Measurements from ENCODE around the gene FAM170B.

The FAM170B gene

DNA sequence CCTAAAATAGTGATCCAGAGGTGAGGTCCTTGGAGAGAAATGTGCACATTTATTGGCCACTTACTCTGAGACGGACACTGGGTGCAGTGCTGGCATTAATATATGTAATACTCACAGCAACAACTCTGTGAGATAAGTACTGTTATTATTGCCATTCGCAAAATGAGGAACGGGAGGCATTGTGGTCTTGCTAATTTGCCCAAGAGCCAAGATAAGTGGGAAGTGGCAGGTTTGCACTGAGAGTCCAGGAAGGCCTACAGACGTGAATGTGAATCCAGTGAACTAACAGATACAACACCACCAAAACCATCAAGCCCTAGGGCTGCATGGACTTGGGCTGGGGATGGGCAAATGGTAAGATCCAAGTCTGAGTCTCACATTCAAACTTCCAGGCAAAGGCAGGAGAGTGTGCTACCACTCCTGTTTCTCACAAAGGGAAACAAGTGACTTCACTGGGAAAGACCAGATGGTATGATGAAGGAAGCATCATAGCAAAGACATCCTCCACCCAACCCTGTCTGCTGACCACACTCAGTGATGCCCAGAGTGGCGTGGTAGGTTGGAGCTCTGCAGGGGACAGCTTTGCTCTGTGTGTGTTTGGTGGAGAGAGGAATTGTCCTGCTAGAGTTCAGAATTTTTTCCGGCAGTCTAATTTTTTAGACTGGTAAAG lies 35.1 kb upstream of the FAM170B start:
- no peak for DNase-seq (ENCODE audit: low spot score)

GRCh38 chr10:49168171-49168540 lies 34.3 kb upstream of the FAM170B start:
- DNase-seq (ENCODE audit: low spot score) = no peak

DNA sequence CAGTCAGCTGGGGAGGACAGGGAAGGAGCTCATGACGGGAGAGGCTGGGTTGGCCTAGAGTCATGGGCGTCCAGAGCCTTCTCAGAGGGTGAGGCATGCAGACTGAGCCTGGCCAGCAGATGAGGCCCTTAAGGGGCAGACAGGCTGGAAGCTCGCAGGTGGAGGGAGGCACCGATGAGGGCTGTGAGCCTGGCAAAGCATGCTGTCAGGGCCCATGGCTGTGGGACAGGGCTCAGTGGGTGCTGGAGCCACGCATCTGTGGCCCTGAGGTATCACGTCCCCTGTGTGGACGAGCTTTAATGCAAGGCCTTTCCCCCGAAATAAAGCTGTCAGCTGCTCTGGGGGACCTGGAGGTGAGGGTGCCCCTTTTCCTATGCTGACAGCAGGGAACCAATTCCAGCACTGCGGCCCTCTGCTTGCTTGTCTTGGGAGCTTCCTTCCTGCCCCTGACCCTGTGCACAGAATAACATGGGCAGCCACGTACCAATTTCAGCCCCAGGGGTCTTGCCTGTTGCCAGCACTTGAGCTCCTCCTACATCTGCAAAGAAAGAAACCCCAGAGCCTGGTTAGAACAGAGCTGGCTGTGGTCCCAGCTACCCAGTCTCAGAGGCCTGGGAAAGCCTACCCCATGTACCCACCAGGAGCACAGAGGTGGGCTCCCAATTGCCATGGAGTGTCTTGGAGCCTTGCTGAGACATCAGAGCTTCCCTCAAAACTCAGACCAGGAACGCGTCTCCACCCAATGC lies 33.8 kb upstream of the FAM170B start:
- DNase-seq (ENCODE audit: low spot score) = no peak

DNA sequence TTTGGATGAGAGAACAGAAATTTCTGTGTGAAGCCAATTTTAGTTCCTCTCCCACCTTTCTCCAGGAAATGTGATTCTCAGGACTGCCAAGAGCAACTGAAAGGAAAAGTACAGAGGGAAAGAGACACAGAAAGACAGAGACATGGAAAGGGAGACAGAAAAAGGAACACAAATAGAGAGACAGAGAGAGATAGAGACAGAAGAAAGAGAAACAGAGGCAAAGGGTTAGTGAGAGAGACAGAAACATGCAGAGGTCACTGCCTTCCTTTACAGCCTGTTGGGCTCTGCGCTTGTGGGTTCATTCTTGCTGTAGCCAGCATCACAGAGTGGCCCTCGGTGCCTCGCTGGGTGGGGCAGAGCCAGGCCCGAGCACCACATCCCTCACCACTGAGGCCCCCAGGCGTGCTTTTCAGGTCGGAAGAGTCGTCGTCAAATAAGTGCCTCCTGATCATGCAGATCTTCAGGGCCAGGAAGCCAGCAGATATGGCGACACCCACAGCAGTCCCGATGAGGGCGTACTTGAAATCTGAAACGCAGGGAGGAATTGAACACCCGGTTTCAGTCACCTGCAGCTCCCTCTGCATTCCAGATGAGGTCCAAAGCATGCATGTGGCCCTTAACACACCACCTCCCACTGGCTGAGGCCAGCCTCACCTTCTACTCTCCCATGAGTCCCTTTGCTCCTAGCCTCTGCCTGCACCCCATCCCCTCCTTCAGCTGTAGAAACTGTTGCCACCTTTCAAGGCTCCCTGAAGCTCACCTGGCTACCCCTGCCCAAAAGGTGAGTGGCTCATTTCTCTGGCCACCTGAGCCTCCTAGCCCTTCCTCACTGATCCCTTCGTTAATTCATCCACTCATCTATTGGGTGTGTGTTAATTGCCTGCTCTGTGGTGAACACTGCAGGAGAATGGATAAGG lies 32.9 kb upstream of the FAM170B start:
- DNase-seq (ENCODE audit: low spot score) = no peak

DNA sequence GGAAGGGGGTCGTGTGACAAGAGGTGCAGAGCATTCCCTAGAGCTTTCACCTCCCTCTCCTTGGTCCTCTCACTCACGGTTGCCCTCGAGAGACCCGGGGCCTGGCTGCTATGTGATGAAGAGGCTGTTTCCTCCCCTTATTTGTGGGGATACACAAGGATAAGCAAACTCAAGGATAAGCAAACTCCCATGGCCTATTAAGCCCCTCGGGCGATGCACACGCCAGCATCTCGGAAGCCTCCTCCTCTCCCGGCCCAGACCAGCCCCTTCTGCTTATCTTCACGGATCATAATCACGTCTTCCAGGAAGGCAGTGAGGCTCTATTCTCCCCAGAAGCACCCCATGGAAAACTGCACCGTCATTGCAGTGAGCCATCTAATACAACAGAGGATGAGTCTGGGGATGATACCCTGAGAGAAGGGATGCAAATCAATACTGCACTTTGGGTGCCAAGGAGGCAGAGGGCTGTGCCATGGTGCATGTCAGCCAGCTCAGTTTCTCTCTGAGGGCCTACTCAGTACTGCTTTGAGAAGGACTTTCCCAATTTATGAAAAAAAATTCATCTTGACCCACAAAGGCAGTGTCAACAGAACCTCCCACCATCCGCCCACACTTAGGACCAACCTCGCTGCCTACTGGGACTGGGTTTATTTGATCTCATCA lies 32.1 kb upstream of the FAM170B start:
- no peak for DNase-seq (ENCODE audit: low spot score)

DNA sequence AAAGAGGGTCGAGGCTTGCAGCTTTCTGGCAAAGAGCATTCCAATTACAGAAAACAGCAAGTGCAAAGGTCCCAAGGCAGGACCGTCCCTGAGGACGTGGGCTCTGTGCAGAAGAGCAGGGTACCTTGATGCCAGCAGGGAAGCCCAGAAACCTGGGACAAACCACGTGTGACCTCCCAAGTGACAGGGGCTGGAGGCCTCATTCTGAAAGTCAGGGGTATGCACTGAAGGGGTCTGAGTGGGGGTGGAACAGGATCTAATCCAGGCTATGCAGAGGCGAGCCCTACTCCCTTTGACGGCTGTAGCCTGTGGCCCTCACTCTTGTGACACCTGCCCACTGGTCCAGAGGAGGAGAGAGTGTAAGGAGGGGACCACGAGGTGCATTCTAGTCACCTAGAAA lies 31.4 kb upstream of the FAM170B start:
- no peak for DNase-seq (ENCODE audit: low spot score)

GRCh38 chr10:49164559-49165188 lies 30.9 kb upstream of the FAM170B start:
- DNase-seq (ENCODE audit: low spot score) = peak; percentile 10

DNA sequence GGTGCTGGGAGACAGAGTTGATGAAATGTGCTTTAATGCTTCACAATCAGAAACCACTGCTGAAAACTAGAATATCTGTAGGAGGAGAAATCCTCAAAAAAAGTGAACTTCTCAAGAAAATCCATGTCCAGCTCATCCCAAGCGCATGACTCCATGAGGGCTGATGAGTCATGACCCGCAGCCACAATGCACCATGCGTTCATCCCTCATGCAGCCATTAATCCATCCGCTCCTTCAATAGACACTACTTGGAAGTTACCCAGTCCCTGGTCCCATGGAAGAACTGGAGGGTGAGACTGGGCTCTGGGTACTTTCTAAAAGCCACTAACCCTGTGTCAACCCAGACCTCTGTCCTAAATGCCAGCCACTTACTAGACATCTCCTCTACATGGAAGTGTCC lies 29.9 kb upstream of the FAM170B start:
- DNase-seq (ENCODE audit: low spot score) = no peak

- DNase-seq (ENCODE audit: low spot score) = no peak
Observed at GRCh38 chr10:49162761-49163310, 29.0 kb upstream of the FAM170B start.

- no peak for DNase-seq (ENCODE audit: low spot score)
Observed at GRCh38 chr10:49162063-49162462, 28.2 kb upstream of the FAM170B start.

DNA sequence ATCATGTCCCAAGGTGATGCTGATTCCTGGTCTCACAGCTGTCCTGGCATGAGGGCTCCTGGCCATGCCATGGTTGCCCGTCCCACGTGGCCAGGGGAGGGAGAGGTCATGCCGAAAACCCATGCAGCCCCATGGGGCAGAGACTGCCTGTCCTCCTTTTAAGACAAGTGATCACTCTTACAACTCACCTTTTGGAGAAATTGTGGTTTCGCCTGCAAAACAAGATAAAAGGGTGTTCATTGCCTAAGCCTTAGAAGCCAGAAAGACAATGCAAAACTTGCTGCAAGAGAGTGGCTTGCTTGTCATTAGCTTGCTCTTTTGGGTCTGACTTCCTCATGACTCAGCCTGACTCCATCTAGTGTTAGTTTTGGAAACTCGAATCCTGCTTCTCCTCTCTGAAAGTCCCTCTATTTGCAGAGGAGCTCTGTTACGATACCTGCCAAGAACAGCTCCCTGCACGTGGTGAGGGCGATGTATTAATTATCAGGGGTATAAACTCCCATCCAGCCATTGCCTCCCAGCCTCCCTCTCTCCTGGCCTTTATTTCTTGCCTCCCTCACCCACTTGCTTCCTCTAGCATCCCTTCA lies 27.7 kb upstream of the FAM170B start:
- DNase-seq (ENCODE audit: low spot score) = no peak

- no peak for DNase-seq (ENCODE audit: low spot score)
Observed at GRCh38 chr10:49160814-49161213, 27.0 kb upstream of the FAM170B start.

GRCh38 chr10:49160110-49160509 lies 26.3 kb upstream of the FAM170B start:
- DNase-seq (ENCODE audit: low spot score) = no peak

DNA sequence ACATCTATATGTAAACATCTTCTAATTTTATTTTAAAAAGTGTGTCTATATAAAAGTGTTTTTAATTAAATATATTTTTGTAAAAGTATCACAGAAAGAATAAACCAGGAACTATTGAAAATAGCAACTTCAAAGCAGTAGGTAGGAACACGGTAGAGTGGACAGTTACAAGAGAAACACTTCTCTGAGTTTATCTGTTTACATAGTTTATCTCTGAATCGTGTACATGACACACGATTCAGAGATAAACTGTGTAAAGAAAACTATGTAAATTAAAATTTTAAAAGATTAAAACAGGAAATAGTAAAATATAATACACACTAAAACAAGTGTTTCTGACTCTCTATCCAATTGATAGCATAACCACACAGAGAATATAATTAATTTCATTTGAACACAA lies 25.1 kb upstream of the FAM170B start:
- DNase-seq (ENCODE audit: low spot score) = no peak

DNA sequence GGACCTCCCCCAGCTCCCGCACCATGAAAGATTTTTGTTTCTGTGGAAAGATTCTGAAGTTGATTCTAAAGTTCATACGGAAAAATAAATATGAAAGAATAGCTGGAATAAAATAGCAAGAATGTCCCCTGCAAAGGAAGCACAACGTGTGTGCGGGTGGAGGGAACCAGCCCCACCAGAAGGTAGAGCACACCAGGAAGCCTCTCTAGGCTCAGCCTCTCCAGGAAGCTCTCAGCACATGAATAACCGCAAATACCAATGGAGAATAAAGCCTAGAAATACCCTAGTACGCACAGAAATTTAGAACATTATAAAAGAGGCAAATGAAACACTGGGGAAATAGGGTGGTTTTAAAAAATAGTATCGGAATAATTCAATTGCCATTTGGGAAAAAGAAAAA lies 24.6 kb upstream of the FAM170B start:
- DNase-seq (ENCODE audit: low spot score) = no peak

DNA sequence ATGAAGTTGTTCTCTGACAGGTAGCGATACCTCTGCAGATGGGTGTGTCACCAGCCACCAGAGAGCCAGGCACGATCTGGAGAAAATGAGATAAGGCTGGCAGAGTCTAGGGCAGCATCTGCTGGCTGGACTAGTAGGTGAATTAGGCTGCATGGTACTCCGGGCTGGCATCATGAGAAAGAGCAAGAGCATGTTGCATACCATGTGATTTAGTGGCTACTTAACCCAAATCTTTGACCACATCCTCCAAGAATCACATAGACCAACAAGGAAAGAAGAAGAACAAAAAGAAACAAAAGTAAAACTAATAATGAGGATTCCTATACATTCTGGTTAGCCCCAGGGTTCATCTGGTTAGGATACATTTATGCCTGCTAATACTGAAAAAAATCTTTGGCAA lies 23.4 kb upstream of the FAM170B start:
- no peak for DNase-seq (ENCODE audit: low spot score)

- no peak for DNase-seq (ENCODE audit: low spot score)
Observed at GRCh38 chr10:49154641-49155040, 20.8 kb upstream of the FAM170B start.

DNA sequence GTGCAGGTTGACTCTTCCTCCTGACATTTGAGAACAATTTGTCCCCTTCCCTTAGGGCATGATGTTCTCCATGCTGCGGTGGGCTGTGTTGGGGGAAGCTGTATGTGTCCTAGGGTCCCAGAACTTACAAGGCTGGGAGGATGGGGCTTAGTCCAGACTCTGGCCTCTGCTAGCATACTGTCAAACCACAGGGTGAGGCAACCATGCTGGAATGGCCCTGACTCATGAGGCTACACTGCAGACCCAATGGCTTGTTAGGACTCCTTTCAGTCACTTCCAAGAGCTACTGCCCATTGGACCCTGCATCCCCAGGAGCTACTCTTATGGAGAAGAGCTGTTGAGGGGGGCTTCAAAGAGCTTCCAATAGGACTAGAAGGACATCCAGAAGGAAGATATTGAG lies 20.1 kb upstream of the FAM170B start:
- DNase-seq (ENCODE audit: low spot score) = no peak

- no peak for DNase-seq (ENCODE audit: low spot score)
Observed at GRCh38 chr10:49153115-49153514, 19.3 kb upstream of the FAM170B start.

GRCh38 chr10:49152663-49153062 lies 18.8 kb upstream of the FAM170B start:
- DNase-seq (ENCODE audit: low spot score) = no peak

- DNase-seq (ENCODE audit: low spot score) = no peak
Observed at GRCh38 chr10:49152037-49152436, 18.2 kb upstream of the FAM170B start.
